Choroid plexus epithelial cell (primary cell): ENCODE measurements around the gene PDF.
A peak's percentile ranks its signal among the peaks of the same experiment; 100 is the strongest.

ENCODE experiments used
- DNase-seq: peaks from one replicate; pipeline ENCODE4 v3.0.0-alpha.2; 2010; ENCODE audit warnings: low read depth
- H3K4me3 ChIP-seq: 2 replicates; pipeline ENCODE4 v1.5.1; 2011; ENCODE audit warnings: low read depth, mild to moderate bottlenecking, control low read depth, low read length, moderate library complexity
- TF ChIP-seq, protein P1 (sequence below): conservative IDR thresholded peaks from 2 replicates; pipeline ENCODE4 v1.5.1; 2011; ENCODE audit warnings: low read depth, mild to moderate bottlenecking, control low read depth, inconsistent platforms, low read length, moderate library complexity

PDF gene, protein sequence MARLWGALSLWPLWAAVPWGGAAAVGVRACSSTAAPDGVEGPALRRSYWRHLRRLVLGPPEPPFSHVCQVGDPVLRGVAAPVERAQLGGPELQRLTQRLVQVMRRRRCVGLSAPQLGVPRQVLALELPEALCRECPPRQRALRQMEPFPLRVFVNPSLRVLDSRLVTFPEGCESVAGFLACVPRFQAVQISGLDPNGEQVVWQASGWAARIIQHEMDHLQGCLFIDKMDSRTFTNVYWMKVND

DNA sequence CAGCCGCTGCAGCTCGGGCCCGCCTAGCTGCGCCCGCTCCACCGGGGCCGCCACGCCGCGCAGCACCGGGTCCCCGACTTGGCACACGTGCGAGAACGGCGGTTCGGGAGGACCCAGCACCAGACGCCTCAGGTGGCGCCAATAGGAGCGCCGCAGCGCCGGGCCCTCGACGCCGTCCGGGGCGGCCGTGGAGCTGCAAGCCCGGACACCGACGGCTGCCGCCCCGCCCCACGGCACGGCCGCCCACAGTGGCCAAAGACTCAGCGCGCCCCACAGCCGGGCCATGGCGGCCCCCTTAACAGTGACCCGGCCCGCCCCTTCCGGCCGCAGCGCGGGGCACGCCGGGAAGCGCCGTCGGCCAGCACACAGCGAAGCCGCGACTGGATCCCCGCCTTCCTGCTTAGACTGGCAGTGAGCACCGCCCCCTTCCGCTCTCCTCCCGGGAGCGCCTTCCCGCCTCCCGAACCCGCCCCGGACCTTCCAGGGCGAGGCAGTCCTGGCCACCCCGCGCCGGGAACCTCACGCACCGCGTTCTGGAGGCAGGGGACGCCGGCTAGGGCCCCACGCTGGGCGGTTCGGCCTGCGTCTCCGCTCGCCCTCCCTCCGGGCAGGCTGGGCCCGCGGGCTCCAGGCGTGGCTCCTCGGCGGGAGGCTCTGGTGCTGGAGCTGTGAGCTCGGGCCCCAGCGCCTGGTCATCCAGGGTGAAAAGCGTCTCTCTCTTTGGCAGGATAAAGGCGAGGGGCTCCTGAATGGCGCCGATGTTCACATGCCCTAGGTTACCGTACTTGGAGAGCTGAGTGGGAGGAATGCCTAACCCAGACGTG is at the start of gene PDF:
Gene PDF, minus strand, starts transcription at position 303 of the 824 bp plus-strand sequence. Its CDS starts 18 bp downstream, at position 285.
- H3K4me3 ChIP-seq, result peak within 1 kb of the TSS; percentile 80
- DNase-seq, result peak; percentile 95
- TF ChIP-seq, protein P1, sequence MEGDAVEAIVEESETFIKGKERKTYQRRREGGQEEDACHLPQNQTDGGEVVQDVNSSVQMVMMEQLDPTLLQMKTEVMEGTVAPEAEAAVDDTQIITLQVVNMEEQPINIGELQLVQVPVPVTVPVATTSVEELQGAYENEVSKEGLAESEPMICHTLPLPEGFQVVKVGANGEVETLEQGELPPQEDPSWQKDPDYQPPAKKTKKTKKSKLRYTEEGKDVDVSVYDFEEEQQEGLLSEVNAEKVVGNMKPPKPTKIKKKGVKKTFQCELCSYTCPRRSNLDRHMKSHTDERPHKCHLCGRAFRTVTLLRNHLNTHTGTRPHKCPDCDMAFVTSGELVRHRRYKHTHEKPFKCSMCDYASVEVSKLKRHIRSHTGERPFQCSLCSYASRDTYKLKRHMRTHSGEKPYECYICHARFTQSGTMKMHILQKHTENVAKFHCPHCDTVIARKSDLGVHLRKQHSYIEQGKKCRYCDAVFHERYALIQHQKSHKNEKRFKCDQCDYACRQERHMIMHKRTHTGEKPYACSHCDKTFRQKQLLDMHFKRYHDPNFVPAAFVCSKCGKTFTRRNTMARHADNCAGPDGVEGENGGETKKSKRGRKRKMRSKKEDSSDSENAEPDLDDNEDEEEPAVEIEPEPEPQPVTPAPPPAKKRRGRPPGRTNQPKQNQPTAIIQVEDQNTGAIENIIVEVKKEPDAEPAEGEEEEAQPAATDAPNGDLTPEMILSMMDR, result no peak

DNA sequence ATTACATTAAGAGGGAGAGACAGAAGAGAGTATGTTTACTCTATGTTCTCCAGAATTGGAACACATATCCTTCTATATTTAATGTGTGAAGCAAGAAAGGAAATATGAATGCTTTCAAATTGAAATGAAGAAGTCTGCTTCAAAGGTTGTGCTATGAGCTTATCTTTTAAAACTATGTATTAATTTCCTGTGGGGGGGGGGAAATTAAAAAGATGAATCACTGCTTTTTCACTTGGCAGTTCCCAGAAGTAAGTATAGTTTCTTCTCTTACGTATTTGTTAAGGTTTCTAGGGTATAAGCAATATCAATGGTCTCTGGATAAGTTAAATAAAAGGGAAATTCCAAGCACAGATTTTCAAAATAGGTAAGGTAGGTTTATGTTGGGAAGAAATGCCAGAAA is 48.4 kb upstream of the PDF start:
- TF ChIP-seq, protein P1, result no peak
- peak; percentile 37 for DNase-seq
- H3K4me3 ChIP-seq, result no peak overlapping the region

DNA sequence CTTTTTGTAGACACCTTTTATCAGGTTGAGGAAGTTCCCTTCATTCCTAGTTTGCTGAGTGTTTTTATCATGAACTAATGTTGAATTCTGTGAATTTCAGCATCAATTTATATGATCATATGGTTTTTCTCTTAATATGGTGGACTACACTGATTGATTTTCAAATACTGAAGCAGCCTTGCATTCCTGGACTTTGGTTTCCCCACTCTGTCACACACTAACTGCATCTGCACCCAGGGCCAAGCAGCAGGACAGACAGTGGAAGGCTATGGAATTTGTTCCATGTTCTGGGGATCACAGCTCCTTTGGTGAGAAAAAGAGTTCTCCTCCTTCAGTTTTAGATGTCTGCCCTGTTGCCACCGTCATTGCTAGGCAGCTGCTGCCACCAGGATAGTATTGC is 47.6 kb upstream of the PDF start:
- TF ChIP-seq, protein P1, result no peak
- no peak overlapping the region for H3K4me3 ChIP-seq
- no peak for DNase-seq

DNA sequence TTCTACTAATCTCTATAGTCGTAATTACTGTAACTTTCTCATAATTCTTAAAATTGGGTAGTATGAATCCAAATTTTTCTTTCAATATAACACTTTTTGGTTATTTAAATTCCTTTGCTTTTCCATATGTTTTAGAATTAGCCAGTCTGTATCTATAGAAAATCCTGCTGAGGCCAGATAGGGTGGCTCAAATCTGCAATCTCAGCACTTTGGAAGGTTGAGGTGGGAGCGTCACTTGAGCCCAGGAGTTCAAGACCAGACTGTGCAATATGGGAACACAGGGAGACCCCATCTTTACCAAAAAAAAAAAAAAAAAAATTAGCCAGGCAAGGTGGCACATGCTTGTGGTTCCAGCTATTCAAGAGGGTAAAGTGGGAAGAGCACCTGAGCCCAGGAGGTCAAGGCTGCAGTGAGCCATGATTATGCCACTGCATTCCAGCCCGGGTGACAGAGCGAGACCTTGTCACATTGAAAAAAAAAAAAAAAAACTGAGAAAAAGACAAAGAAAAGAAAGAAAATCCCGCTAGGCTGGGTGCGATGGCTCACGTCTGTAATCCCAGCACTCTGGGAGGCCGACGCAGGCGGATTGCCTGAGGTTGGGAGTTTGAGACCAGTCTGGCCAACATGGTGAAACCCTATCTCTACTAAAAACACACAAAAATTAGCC is 46.1 kb upstream of the PDF start:
- no peak for DNase-seq
- TF ChIP-seq, protein P1, result no peak
- H3K4me3 ChIP-seq, result no peak overlapping the region

DNA sequence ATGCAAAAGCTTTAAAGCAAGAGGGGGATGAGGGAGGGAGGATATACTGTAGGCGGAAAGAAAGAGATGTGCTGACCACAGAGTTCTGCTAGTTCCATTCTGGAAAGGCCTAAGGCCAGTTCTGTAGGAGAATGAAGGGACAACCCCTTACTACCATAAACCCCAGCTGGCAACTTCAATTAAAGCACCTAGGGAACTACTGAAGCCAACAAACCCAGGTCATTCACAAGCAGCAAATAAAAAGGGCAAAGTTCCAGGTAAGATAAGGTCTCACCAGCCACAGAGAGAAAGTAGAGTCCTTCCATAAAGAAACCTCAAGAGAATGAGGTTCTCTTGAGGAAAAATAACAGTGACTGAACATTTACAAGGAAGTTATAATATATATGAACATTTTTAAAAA is 42.6 kb upstream of the PDF start:
- TF ChIP-seq, protein P1, result no peak
- H3K4me3 ChIP-seq, result no peak overlapping the region
- DNase-seq, result no peak

DNA sequence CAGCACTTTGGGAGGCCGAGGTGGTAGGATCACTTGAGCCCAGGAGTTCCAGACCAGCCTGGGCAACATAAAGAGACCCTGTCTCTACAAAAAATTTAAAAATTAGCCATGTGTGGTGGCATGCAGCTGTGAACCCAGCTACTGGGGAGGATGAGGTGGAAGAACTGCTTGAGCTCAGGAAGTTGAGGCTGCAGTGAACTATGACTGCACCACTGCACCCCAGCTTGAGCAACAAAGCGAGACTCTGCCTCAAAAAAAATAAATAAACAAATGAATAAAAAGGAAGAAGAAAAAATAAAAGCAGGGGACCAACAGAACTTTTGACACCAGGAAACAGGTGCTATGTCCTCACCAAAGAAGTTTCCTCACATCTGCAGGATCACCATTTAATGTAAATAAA is 41.2 kb upstream of the PDF start:
- TF ChIP-seq, protein P1, result no peak
- H3K4me3 ChIP-seq, result no peak overlapping the region
- no peak for DNase-seq
